Osteoblast (primary cell): ENCODE measurements around the gene ANXA2. TPM values are rescaled to one million over a fixed set of nuclear protein-coding genes. Genes with fewer than 3 reads are reported as not detected.
A peak's percentile ranks its signal among the peaks of the same experiment; 100 is the strongest.

Experiments used
- DNase-seq: peaks from one replicate; pipeline ENCODE4 v3.0.0; 2011; ENCODE audit warnings: low spot score, mixed read lengths; ENCODE audit not compliant: insufficient read length; ENCODE audit errors: missing footprints
- H2AFZ ChIP-seq: 2 replicates; pipeline ENCODE4 v1.6.0; 2011; ENCODE audit warnings: mild to moderate bottlenecking, low read length
- H3K27ac ChIP-seq: 2 replicates; pipeline ENCODE4 v1.5.1; 2011; ENCODE audit warnings: mild to moderate bottlenecking, low read depth, low read length, moderate library complexity
- H3K27me3 ChIP-seq: 2 replicates; pipeline ENCODE4 v1.6.0; 2012; ENCODE audit warnings: mild to moderate bottlenecking, control low read depth, inconsistent platforms, low read length, moderate library complexity; ENCODE audit not compliant: insufficient read depth
- H3K36me3 ChIP-seq: 2 replicates; pipeline ENCODE4 v1.5.1; 2011; ENCODE audit warnings: mild to moderate bottlenecking, low read length, control low read depth, moderate library complexity; ENCODE audit not compliant: insufficient read depth
- H3K4me1 ChIP-seq: 2 replicates; pipeline ENCODE4 v1.5.1; 2011; ENCODE audit warnings: mild to moderate bottlenecking, low read length, control low read depth, moderate library complexity; ENCODE audit not compliant: insufficient read depth
- H3K4me2 ChIP-seq: 2 replicates; pipeline ENCODE4 v1.6.0; 2011; ENCODE audit warnings: mild to moderate bottlenecking, low read length; ENCODE audit not compliant: insufficient read depth
- H3K4me3 ChIP-seq: fragments of 200-600 bp; sonication (generic); 3 replicates; pipeline ENCODE4 v1.5.1; 2012; ENCODE audit warnings: mild to moderate bottlenecking, low read length, inconsistent platforms; ENCODE audit not compliant: insufficient read depth
- H3K79me2 ChIP-seq: 2 replicates; pipeline ENCODE4 v1.6.0; 2012; ENCODE audit warnings: mild to moderate bottlenecking, low read length, control low read depth, inconsistent platforms; ENCODE audit not compliant: insufficient read depth
- H3K9me3 ChIP-seq: 2 replicates; pipeline ENCODE4 v1.5.1; 2011; ENCODE audit warnings: low read depth, low read length, control low read depth
- H4K20me1 ChIP-seq: 2 replicates; pipeline ENCODE4 v1.6.0; 2012; ENCODE audit warnings: mild to moderate bottlenecking, low read length, control low read depth; ENCODE audit not compliant: insufficient read depth
- CTCF ChIP-seq: IDR thresholded peaks from 2 replicates; pipeline ENCODE4 v1.5.1; 2011; ENCODE audit warnings: mild to moderate bottlenecking, low read depth, low read length, moderate library complexity; ENCODE audit errors: extremely low read depth
- total RNA-seq: library from RNA; depleted of rRNA; stranded (reverse); fragments of >200 nt; gene quantifications from 2 replicates; pipeline ENCODE4 v1.2.3, GENCODE V29; 2012

Gene ANXA2
- total RNA-seq, 1 donor = 3,042 TPM

DNA sequence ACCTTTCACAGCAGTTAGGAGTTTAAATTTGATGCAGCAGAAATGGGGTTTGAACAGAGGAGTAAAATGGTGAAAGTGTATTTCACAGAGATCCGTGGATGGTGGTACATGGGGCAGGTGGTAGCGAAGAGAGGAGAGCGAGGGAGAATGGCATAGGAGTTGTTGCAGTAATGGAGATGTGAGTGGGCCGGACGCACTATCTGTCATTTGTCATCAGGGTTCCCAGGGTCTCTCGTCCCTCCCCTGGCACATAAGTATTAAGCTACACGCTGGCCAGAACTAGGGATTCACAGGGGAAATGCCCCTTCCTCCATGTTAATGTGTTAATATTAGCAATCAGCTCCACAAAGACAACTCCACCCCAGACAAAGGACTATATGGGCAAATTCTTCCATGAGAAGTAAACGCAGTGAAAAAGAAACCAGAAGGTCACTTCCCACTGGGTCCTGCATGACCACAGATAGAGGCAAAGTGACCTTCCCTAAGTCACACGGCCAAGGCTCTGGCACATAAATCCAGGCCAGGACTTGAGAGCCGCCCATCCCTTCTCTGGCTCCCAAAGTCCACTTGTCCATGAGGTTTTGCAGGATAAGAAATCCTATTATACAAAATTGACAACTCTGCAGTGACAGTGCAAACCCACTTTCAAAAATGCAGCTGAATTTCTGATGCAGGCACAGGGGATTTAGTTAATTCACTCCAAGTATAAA lies 42.5 kb downstream of the ANXA2 start:
- H3K27ac ChIP-seq = no peak overlapping the region
- H3K79me2 ChIP-seq = peaks cover 67% of the 10 kb centered on the region
- peaks cover 69% of the 10 kb centered on the region for H4K20me1 ChIP-seq
- peaks cover 100% of the 10 kb centered on the region for H3K36me3 ChIP-seq
- no peak overlapping the region for H3K4me2 ChIP-seq
- H3K4me3 ChIP-seq = no peak overlapping the region
- H3K9me3 ChIP-seq = no peaks in the 10 kb centered on the region
- peaks cover 19% of the 10 kb centered on the region for H3K4me1 ChIP-seq
- no peaks in the 10 kb centered on the region for H3K27me3 ChIP-seq
- H2AFZ ChIP-seq = no peak overlapping the region
- TF ChIP-seq CTCF = no peak
- DNase-seq = no peak

- no peak overlapping the region for H3K4me2 ChIP-seq
- H3K4me1 ChIP-seq = peaks cover 4% of the 10 kb centered on the region
- H3K27ac ChIP-seq = peak overlapping the region; percentile 11
- TF ChIP-seq CTCF = no peak
- H3K27me3 ChIP-seq = no peaks in the 10 kb centered on the region
- H3K9me3 ChIP-seq = no peaks in the 10 kb centered on the region
- H3K36me3 ChIP-seq = peaks cover 95% of the 10 kb centered on the region
- no peak for DNase-seq
- H3K4me3 ChIP-seq = no peak overlapping the region
- H3K79me2 ChIP-seq = peaks cover 50% of the 10 kb centered on the region
- no peak overlapping the region for H2AFZ ChIP-seq
- peaks cover 61% of the 10 kb centered on the region for H4K20me1 ChIP-seq
Measured at GRCh38 chr15:60353245-60353920, 44.4 kb downstream of the ANXA2 start.

DNA sequence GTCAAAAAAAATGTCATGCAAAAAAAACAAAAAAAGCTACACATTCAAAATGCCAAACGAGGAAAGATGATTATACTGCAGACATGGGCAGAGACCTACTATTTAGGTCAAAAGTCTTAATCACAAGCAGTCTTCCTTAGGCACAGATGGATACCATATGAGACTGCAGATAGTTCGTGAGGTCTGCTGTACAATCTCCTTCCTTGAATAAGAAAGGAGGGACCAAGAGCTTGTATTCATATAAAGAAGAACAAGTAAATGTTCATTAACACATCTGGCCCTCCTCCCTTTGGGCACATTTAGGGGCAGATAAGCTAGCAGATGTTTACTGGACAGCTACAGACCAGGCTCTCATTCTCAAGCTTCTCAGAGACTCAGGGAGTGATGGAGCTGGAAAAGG lies 45.3 kb downstream of the ANXA2 start:
- Histone ChIP-seq H3K9me3 (no peaks in the 10 kb centered on the region), H3K36me3 (peaks cover 95% of the 10 kb centered on the region), H3K4me2 (no peak overlapping the region), H3K27me3 (no peaks in the 10 kb centered on the region), H4K20me1 (peaks cover 69% of the 10 kb centered on the region), H3K4me3 (no peak overlapping the region), H3K4me1 (peaks cover 4% of the 10 kb centered on the region), H2AFZ (no peak overlapping the region), H3K27ac (peak overlapping the region; percentile 31), H3K79me2 (peaks cover 53% of the 10 kb centered on the region)
- TF ChIP-seq CTCF = no peak
- no peak for DNase-seq

DNA sequence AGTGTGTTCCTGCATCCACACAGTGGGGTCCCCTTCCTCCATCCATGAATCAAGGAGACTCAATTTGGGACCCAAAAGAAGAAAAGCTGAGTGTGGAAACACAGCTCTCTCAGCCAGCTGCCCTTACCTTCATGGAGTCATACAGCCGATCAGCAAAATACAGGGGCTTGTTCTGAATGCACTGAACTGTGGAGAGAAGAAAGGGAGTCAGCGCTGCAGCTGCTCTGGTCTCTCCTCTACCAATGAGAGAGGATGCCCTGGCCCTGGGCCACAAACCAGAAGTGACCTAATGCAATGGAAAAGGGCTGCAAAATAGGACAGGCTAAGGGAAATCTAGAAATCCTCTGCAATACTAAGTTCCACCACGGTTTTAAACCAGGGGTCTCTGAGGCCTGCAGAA lies 46.7 kb downstream of the ANXA2 start:
- Histone ChIP-seq H2AFZ (no peak overlapping the region), H3K4me1 (peaks cover 4% of the 10 kb centered on the region), H3K4me2 (no peak overlapping the region), H3K79me2 (peaks cover 42% of the 10 kb centered on the region), H3K27me3 (no peaks in the 10 kb centered on the region), H3K36me3 (peaks cover 95% of the 10 kb centered on the region), H3K27ac (no peak overlapping the region), H4K20me1 (peaks cover 68% of the 10 kb centered on the region), H3K4me3 (no peak overlapping the region), H3K9me3 (no peaks in the 10 kb centered on the region)
- TF ChIP-seq CTCF = no peak
- no peak for DNase-seq
